Measurements from ENCODE around the gene UNC13D.

DNA sequence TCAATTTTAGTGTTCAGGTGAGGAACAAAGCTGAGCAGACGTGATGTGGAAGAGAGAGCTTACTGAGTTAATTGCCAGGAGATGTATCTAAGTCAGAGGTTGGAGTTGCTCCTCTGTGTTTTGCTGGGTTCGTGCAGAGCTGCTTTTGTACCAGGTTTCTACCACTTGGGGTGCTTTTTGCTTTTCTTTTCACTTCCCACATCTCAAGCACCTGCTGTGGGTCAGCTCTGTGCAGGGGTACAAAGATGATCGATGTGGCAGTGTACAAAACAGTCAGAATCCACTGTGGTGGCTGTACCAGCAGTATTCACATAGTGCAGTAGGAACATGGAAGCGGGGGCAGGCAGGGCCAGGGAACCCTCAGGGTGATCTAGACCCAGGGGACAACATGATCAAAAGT is 44.8 kb downstream of the UNC13D start:
- TF ChIP-seq EZH2 (IDR thresholded peaks at IDR 0.05; ENCODE audit: insufficient read depth, low read length) = no peak
- TF ChIP-seq, protein P1, sequence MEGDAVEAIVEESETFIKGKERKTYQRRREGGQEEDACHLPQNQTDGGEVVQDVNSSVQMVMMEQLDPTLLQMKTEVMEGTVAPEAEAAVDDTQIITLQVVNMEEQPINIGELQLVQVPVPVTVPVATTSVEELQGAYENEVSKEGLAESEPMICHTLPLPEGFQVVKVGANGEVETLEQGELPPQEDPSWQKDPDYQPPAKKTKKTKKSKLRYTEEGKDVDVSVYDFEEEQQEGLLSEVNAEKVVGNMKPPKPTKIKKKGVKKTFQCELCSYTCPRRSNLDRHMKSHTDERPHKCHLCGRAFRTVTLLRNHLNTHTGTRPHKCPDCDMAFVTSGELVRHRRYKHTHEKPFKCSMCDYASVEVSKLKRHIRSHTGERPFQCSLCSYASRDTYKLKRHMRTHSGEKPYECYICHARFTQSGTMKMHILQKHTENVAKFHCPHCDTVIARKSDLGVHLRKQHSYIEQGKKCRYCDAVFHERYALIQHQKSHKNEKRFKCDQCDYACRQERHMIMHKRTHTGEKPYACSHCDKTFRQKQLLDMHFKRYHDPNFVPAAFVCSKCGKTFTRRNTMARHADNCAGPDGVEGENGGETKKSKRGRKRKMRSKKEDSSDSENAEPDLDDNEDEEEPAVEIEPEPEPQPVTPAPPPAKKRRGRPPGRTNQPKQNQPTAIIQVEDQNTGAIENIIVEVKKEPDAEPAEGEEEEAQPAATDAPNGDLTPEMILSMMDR (IDR thresholded peaks at IDR 0.05; ENCODE audit: insufficient read depth, low read depth, low read length) = no peak
